HEK293T (cell line): ENCODE data around the gene ANKRD12.

Experiments used
- FOXM1 ChIP-seq: fragments of 450-650 bp; IDR thresholded peaks from 2 replicates; pipeline ENCODE4 v1.6.1; 2017; ENCODE audit warnings: mild to moderate bottlenecking, borderline replicate concordance
- HDGF ChIP-seq: fragments of 450-650 bp; IDR thresholded peaks from 2 replicates; pipeline ENCODE4 v1.6.1; 2017; ENCODE audit warnings: antibody characterized with exemption, borderline replicate concordance
- SP1 ChIP-seq: fragments of 450-650 bp; IDR thresholded peaks from 2 replicates; pipeline ENCODE4 v1.6.1; 2017
- SUZ12 ChIP-seq: fragments of 450-650 bp; IDR thresholded peaks from 2 replicates; pipeline ENCODE4 v1.6.1; 2016; ENCODE audit warnings: mild to moderate bottlenecking

GRCh38 chr18:9135081-9135911, 1.3 kb upstream of the ANKRD12 start:
- TF ChIP-seq FOXM1 (no peak), HDGF (no peak), SUZ12 (no peak), SP1 (no peak)
